Neural progenitor cell (in vitro differentiated cells): Measurements from ENCODE around the gene ARMC9. TPM values are rescaled to one million over a fixed set of nuclear protein-coding genes. Genes with fewer than 3 reads are reported as not detected.

Experiments
- DNase-seq: peaks from one replicate; pipeline ENCODE4 v3.0.0-alpha.2; 2016; ENCODE audit warnings: low spot score
- H2AFZ ChIP-seq: fragments of 200-600 bp; sonication (generic); replicated peaks from 2 replicates; pipeline ENCODE4 v1.6.1; 2016; ENCODE audit warnings: antibody characterized with exemption
- H3F3A ChIP-seq: fragments of 200-600 bp; sonication (generic); 2 replicates; pipeline ENCODE4 v1.6.1; 2016; ENCODE audit warnings: antibody characterized with exemption, low read depth
- H3K27ac ChIP-seq: fragments of 200-600 bp; sonication (generic); 2 replicates; pipeline ENCODE4 v1.5.1; 2016; ENCODE audit warnings: mild to moderate bottlenecking
- H3K27me3 ChIP-seq: fragments of 200-600 bp; sonication (generic); 2 replicates; pipeline ENCODE4 v1.6.1; 2016; ENCODE audit warnings: mild to moderate bottlenecking, moderate library complexity
- H3K36me3 ChIP-seq: fragments of 200-600 bp; sonication (generic); 2 replicates; pipeline ENCODE4 v1.5.1; 2016
- H3K4me1 ChIP-seq: fragments of 200-600 bp; sonication (generic); 2 replicates; pipeline ENCODE4 v1.6.1; 2016; ENCODE audit warnings: mixed run types
- H3K4me2 ChIP-seq: fragments of 200-600 bp; sonication (generic); 2 replicates; pipeline ENCODE4 v1.6.1; 2016
- H3K4me3 ChIP-seq: fragments of 200-600 bp; sonication (generic); 2 replicates; pipeline ENCODE4 v1.5.1; 2016
- H3K79me2 ChIP-seq: fragments of 200-600 bp; sonication (generic); 2 replicates; pipeline ENCODE4 v1.6.1; 2016; ENCODE audit warnings: low read depth
- H3K9ac ChIP-seq: fragments of 200-600 bp; sonication (generic); 2 replicates; pipeline ENCODE4 v1.6.1; 2016
- H3K9me3 ChIP-seq: fragments of 200-600 bp; sonication (generic); 2 replicates; pipeline ENCODE4 v1.5.1; 2016; ENCODE audit warnings: low read depth
- H4K20me1 ChIP-seq: fragments of 200-600 bp; sonication (generic); 2 replicates; pipeline ENCODE4 v1.6.1; 2016; ENCODE audit warnings: low read depth
- H3K27ac Mint-ChIP-seq: 3 replicates; pipeline ENCODE4 v1.8.0; 2021; ENCODE audit warnings: mixed read lengths
- H3K27me3 Mint-ChIP-seq: 2 replicates; pipeline ENCODE4 v1.8.0; 2022; ENCODE audit warnings: low read depth, mild to moderate bottlenecking, inconsistent platforms, moderate library complexity, mixed read lengths; ENCODE audit not compliant: insufficient read depth
- H3K36me3 Mint-ChIP-seq: 3 replicates; pipeline ENCODE4 v1.8.0; 2021; ENCODE audit warnings: mixed read lengths
- H3K4me1 Mint-ChIP-seq: 3 replicates; pipeline ENCODE4 v1.8.0; 2021; ENCODE audit warnings: mixed read lengths
- H3K4me3 Mint-ChIP-seq: 3 replicates; pipeline ENCODE4 v1.8.0; 2021; ENCODE audit warnings: mild to moderate bottlenecking, moderate library complexity, mixed read lengths
- H3K9me3 Mint-ChIP-seq: 3 replicates; pipeline ENCODE4 v1.8.0; 2020; ENCODE audit warnings: mixed read lengths
- EZH2 ChIP-seq: fragments of 200-600 bp; sonication (generic); IDR thresholded peaks from 2 replicates; pipeline ENCODE4 v1.6.1; 2017; ENCODE audit warnings: antibody characterized with exemption, mild to moderate bottlenecking, moderate library complexity
- EZH2phosphoT487 ChIP-seq: fragments of 200-600 bp; sonication (generic); IDR thresholded peaks from 2 replicates; pipeline ENCODE4 v1.6.1; 2017; ENCODE audit warnings: antibody characterized with exemption
- total RNA-seq: library from RNA; depleted of rRNA; stranded (reverse); fragments of >200 nt; gene quantifications from 2 replicates; pipeline ENCODE4 v1.2.3, GENCODE V29; 2015; ENCODE audit warnings: low replicate concordance
- TF ChIP-seq, protein P1 (sequence below): fragments of 200-600 bp; sonication (generic); IDR thresholded peaks from 2 replicates; pipeline ENCODE4 v1.5.1; 2017; ENCODE audit warnings: antibody characterized with exemption, mild to moderate bottlenecking

The ARMC9 gene
- total RNA-seq, 1 donor from 2014 or later = 45.8 TPM

DNA sequence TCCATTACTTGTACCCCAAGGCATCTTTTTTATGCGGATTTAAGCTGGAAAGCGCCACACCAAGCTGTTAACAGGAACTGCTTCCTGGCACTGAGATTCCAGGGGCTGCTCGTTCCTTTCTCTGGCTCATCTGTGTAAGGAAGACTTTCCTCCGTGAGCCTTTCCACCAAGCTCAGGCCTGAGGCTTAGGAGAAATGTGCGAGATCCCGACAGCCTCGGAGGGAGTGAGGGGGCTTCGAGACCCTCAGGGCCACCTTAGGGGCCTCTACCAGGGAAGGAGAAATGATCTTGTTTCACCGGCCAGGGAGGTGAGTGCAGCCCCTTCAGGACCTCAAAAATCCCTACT, 214.2 kb downstream of the ARMC9 start:
- peaks cover 10% of the 10 kb centered on the region for H3K9me3 Mint-ChIP-seq
- H3K9ac ChIP-seq = no peak overlapping the region
- H3K27ac Mint-ChIP-seq = peak overlapping the region; percentile 87

DNA sequence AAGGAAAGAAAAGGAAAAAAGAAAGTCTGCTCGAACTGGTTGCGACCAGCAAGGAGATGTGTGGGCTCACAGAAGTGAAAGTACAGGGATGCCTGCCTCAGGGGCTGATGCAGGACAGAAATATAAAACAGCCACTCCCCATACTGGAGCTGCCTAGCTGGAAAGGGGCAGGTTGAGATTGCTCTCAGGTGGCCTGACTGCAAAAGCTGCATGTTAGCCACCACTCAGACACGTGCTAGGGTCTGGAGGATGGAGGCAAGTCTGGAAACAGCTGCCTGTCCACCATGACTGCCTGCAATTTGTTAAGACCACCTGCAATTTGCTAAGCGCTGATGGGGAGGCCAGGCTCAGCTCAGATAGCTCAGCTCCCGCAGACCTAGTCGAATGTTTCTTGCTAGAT, 215.0 kb downstream of the ARMC9 start:
- peaks cover 22% of the 10 kb centered on the region for H3F3A ChIP-seq
- H3K79me2 ChIP-seq = no peaks in the 10 kb centered on the region
- H4K20me1 ChIP-seq = no peaks in the 10 kb centered on the region
- H3K4me3 ChIP-seq = no peak overlapping the region
- TF ChIP-seq, protein P1, sequence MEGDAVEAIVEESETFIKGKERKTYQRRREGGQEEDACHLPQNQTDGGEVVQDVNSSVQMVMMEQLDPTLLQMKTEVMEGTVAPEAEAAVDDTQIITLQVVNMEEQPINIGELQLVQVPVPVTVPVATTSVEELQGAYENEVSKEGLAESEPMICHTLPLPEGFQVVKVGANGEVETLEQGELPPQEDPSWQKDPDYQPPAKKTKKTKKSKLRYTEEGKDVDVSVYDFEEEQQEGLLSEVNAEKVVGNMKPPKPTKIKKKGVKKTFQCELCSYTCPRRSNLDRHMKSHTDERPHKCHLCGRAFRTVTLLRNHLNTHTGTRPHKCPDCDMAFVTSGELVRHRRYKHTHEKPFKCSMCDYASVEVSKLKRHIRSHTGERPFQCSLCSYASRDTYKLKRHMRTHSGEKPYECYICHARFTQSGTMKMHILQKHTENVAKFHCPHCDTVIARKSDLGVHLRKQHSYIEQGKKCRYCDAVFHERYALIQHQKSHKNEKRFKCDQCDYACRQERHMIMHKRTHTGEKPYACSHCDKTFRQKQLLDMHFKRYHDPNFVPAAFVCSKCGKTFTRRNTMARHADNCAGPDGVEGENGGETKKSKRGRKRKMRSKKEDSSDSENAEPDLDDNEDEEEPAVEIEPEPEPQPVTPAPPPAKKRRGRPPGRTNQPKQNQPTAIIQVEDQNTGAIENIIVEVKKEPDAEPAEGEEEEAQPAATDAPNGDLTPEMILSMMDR = no peak
- TF ChIP-seq EZH2phosphoT487 (no peak), EZH2 (no peak)
- H3K9ac ChIP-seq = no peak overlapping the region
- H3K4me1 Mint-ChIP-seq = peaks cover 11% of the 10 kb centered on the region
- H3K27ac ChIP-seq = no peak overlapping the region
- H3K27me3 ChIP-seq = peaks cover 11% of the 10 kb centered on the region
- DNase-seq = no peak
- peaks cover 10% of the 10 kb centered on the region for H3K4me1 ChIP-seq
- no peak overlapping the region for H3K4me2 ChIP-seq
- H3K36me3 Mint-ChIP-seq = no peaks in the 10 kb centered on the region
- no peak overlapping the region for H3K27ac Mint-ChIP-seq
- H3K9me3 Mint-ChIP-seq = peaks cover 10% of the 10 kb centered on the region
- H3K4me3 Mint-ChIP-seq = no peak overlapping the region
- no peaks in the 10 kb centered on the region for H3K9me3 ChIP-seq
- H2AFZ ChIP-seq = peak overlapping the region; percentile 48
- H3K36me3 ChIP-seq = no peaks in the 10 kb centered on the region
- H3K27me3 Mint-ChIP-seq = peaks cover 4% of the 10 kb centered on the region

More for the DNA sequence above, 214.2 kb downstream of the ARMC9 start:
- peak overlapping the region; percentile 95 for H3K4me2 ChIP-seq
- H3K4me1 Mint-ChIP-seq = peaks cover 11% of the 10 kb centered on the region
- no peaks in the 10 kb centered on the region for H4K20me1 ChIP-seq
- H3K36me3 ChIP-seq = no peaks in the 10 kb centered on the region
- H3K27me3 Mint-ChIP-seq = peaks cover 4% of the 10 kb centered on the region
- TF ChIP-seq EZH2phosphoT487 = no peak
- no peak for TF ChIP-seq EZH2
- TF ChIP-seq, protein P1 = no peak
- H3K4me1 ChIP-seq = peaks cover 10% of the 10 kb centered on the region
- no peak for DNase-seq
- no peak overlapping the region for H3K27ac ChIP-seq
- H3K4me3 Mint-ChIP-seq = peak overlapping the region; percentile 75
- no peak overlapping the region for H3K4me3 ChIP-seq
- H2AFZ ChIP-seq = peak overlapping the region; percentile 75
- H3K36me3 Mint-ChIP-seq = no peaks in the 10 kb centered on the region
- no peaks in the 10 kb centered on the region for H3K79me2 ChIP-seq
- no peaks in the 10 kb centered on the region for H3K9me3 ChIP-seq
- H3K27me3 ChIP-seq = peaks cover 11% of the 10 kb centered on the region
- H3F3A ChIP-seq = peaks cover 22% of the 10 kb centered on the region

DNA sequence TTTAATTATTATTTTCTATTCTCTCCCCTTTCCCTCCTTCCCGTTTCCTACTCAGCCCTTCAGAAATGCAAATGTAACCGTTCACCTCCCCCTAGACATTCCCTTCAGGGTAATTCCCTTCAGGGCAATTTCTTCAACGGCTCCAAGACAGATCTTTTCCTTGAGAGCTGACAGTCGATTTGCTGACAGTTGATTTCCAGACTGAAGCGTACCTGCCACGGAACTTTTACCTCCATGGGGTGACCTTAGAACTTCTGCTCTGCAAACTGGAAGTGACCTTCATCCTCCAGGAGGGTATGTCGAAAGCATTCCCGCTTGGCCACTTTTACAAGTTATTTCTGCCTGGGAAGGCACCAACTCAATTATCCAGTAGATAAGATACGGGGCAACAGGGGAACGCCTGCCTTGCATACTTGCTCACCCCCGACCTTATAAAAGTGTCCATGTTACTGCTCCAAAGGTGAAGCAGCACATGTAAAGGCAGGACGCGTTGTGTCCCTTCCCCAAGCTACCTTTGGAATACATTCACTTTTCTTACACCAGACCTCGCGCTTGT, 215.6 kb downstream of the ARMC9 start:
- peaks cover 10% of the 10 kb centered on the region for H3K4me1 ChIP-seq
- H3K4me2 ChIP-seq = no peak overlapping the region
- peaks cover 11% of the 10 kb centered on the region for H3K27me3 ChIP-seq
- H3K27ac ChIP-seq = no peak overlapping the region
- H3F3A ChIP-seq = peaks cover 22% of the 10 kb centered on the region
- no peaks in the 10 kb centered on the region for H3K36me3 ChIP-seq
- H4K20me1 ChIP-seq = no peaks in the 10 kb centered on the region
- Mint-ChIP-seq H3K4me1 (peaks cover 11% of the 10 kb centered on the region), H3K9me3 (peaks cover 10% of the 10 kb centered on the region), H3K4me3 (no peak overlapping the region), H3K36me3 (no peaks in the 10 kb centered on the region), H3K27ac (peak overlapping the region; percentile 86), H3K27me3 (peaks cover 4% of the 10 kb centered on the region)
- no peak overlapping the region for H3K4me3 ChIP-seq
- no peak for TF ChIP-seq EZH2phosphoT487
- TF ChIP-seq, protein P1 = no peak
- no peak for TF ChIP-seq EZH2
- no peaks in the 10 kb centered on the region for H3K79me2 ChIP-seq
- H3K9ac ChIP-seq = no peak overlapping the region
- H3K9me3 ChIP-seq = no peaks in the 10 kb centered on the region
- DNase-seq = no peak
- peak overlapping the region; percentile 48 for H2AFZ ChIP-seq
